HEK293 (cell line): ENCODE data around the gene HEMK1.

Source experiments
- CTCF ChIA-PET: fragments of 350-600 bp; formaldehyde crosslinking; extraction: SDS; loops from one replicate; lab custom pipeline; 2021; ENCODE audit warnings: antibody characterized with exemption; lab: Yijun Ruan, JAX
- POLR2A ChIA-PET: fragments of 300-600 bp; formaldehyde crosslinking; extraction: SDS; loops from one replicate; lab custom pipeline; 2020; ENCODE audit warnings: antibody characterized with exemption, inconsistent platforms; lab: Yijun Ruan, JAX
- H3K27ac ChIP-seq: fragments of 200-500 bp; sonication (Bioruptor generic); 2 replicates; pipeline ENCODE4 v1.5.1; 2014; ENCODE audit warnings: low read depth, low read length, control low read depth, inconsistent platforms; ENCODE audit errors: extremely low read depth
- H3K36me3 ChIP-seq, 2 experiments: fragments of 200-500 bp in 1 of 2; sonication (Bioruptor generic) in 1 of 2; 1 replicate in 1 of 2; 2 replicates in 1 of 2; pipeline ENCODE4 v1.5.1; 2014 to 2017; ENCODE audit warnings: inconsistent platforms in 2 of 2, low read length in 2 of 2; ENCODE audit not compliant: control insufficient read depth in 2 of 2, insufficient read depth in 1 of 2
- H3K4me1 ChIP-seq: fragments of 200-500 bp; sonication (Bioruptor generic); 2 replicates; pipeline ENCODE4 v1.5.1; 2014; ENCODE audit warnings: mild to moderate bottlenecking, low read length, inconsistent platforms; ENCODE audit not compliant: control insufficient read depth, insufficient read depth
- H3K4me3 ChIP-seq: 2 replicates; pipeline ENCODE4 v1.5.1; 2011; ENCODE audit warnings: low read depth, mild to moderate bottlenecking, control low read depth, low read length, moderate library complexity
- H3K9me3 ChIP-seq: fragments of 200-500 bp; sonication (Bioruptor generic); 2 replicates; pipeline ENCODE4 v1.5.1; 2014; ENCODE audit warnings: low read depth, low read length, inconsistent platforms; ENCODE audit not compliant: control insufficient read depth, insufficient read depth
- EGR2 ChIP-seq: fragments of 450-650 bp; formaldehyde crosslinking; IDR thresholded peaks from 2 replicates; pipeline ENCODE4 v1.5.1; 2016; ENCODE audit warnings: low read depth, missing biosample characterization, missing genetic modification characterization
- FEZF1 ChIP-seq: fragments of 450-650 bp; formaldehyde crosslinking; IDR thresholded peaks from 2 replicates; pipeline ENCODE4 v1.5.1; 2016; ENCODE audit warnings: missing biosample characterization, missing genetic modification characterization
- GLI2 ChIP-seq: fragments of 450-650 bp; formaldehyde crosslinking; IDR thresholded peaks from 2 replicates; pipeline ENCODE4; 2017; ENCODE audit warnings: missing biosample characterization, missing genetic modification characterization, low read depth, borderline replicate concordance
- GLI4 ChIP-seq: fragments of 450-650 bp; formaldehyde crosslinking; IDR thresholded peaks from 2 replicates; pipeline ENCODE4 v1.5.1; 2016; ENCODE audit warnings: missing biosample characterization, missing genetic modification characterization
- GLIS2 ChIP-seq: fragments of 450-650 bp; formaldehyde crosslinking; IDR thresholded peaks from 2 replicates; pipeline ENCODE4 v1.5.1; 2016; ENCODE audit warnings: missing biosample characterization, missing genetic modification characterization
- ZBTB17 ChIP-seq: fragments of 450-650 bp; formaldehyde crosslinking; IDR thresholded peaks from 2 replicates; pipeline ENCODE4 v1.5.1; 2016; ENCODE audit warnings: missing biosample characterization, missing genetic modification characterization
- ZBTB21 ChIP-seq: fragments of 450-650 bp; formaldehyde crosslinking; IDR thresholded peaks from 2 replicates; pipeline ENCODE4 v1.5.1; 2017; ENCODE audit warnings: missing biosample characterization, missing genetic modification characterization
- ZFHX2 ChIP-seq: fragments of 450-650 bp; formaldehyde crosslinking; conservative IDR thresholded peaks from 2 replicates; pipeline ENCODE4 v1.5.1; 2016; ENCODE audit warnings: missing biosample characterization, missing genetic modification characterization
- ZFP37 ChIP-seq: fragments of 450-650 bp; formaldehyde crosslinking; IDR thresholded peaks from 2 replicates; pipeline ENCODE4 v1.5.1; 2016; ENCODE audit warnings: missing biosample characterization, missing genetic modification characterization
- ZNF10 ChIP-seq: fragments of 450-650 bp; formaldehyde crosslinking; IDR thresholded peaks from 2 replicates; pipeline ENCODE4 v1.5.1; 2017; ENCODE audit warnings: missing biosample characterization, missing genetic modification characterization
- ZNF112 ChIP-seq: fragments of 450-650 bp; formaldehyde crosslinking; IDR thresholded peaks from 2 replicates; pipeline ENCODE4 v1.5.0; 2017; ENCODE audit warnings: missing biosample characterization, missing genetic modification characterization
- ZNF16 ChIP-seq: fragments of 450-650 bp; formaldehyde crosslinking; IDR thresholded peaks from 2 replicates; pipeline ENCODE4 v1.5.1; 2016; ENCODE audit warnings: low read depth, missing biosample characterization, missing genetic modification characterization
- ZNF266 ChIP-seq: fragments of 450-650 bp; formaldehyde crosslinking; IDR thresholded peaks from 2 replicates; pipeline ENCODE4 v1.5.1; 2016; ENCODE audit warnings: missing biosample characterization, missing genetic modification characterization, low read depth
- ZNF473 ChIP-seq: fragments of 450-650 bp; formaldehyde crosslinking; IDR thresholded peaks from 2 replicates; pipeline ENCODE4 v1.5.1; 2017; ENCODE audit warnings: missing biosample characterization, missing genetic modification characterization
- ZNF529 ChIP-seq: fragments of 450-650 bp; formaldehyde crosslinking; IDR thresholded peaks from 2 replicates; pipeline ENCODE4 v1.5.1; 2017; ENCODE audit warnings: missing genetic modification characterization, missing biosample characterization; ENCODE audit not compliant: insufficient replicate concordance
- ZNF561 ChIP-seq: fragments of 450-650 bp; IDR thresholded peaks from 2 replicates; pipeline ENCODE4 v1.5.1; 2018; ENCODE audit warnings: missing biosample characterization, missing genetic modification characterization, borderline replicate concordance
- ZNF610 ChIP-seq: fragments of 450-650 bp; formaldehyde crosslinking; IDR thresholded peaks from 2 replicates; pipeline ENCODE4 v1.5.1; 2016; ENCODE audit warnings: missing biosample characterization, missing genetic modification characterization, borderline replicate concordance
- ZNF621 ChIP-seq: fragments of 450-650 bp; formaldehyde crosslinking; IDR thresholded peaks from 2 replicates; pipeline ENCODE4 v1.5.1; 2017; ENCODE audit warnings: missing biosample characterization, missing genetic modification characterization
- ZNF626 ChIP-seq: fragments of 450-650 bp; sonication (Bioruptor Pico); formaldehyde crosslinking; IDR thresholded peaks from 2 replicates; pipeline ENCODE4 v1.5.1; 2018; ENCODE audit warnings: missing biosample characterization, missing genetic modification characterization, inconsistent platforms
- ZNF658 ChIP-seq: fragments of 450-650 bp; formaldehyde crosslinking; IDR thresholded peaks from 2 replicates; pipeline ENCODE4; 2016; ENCODE audit warnings: missing biosample characterization, missing genetic modification characterization
- ZNF747 ChIP-seq: fragments of 450-650 bp; formaldehyde crosslinking; IDR thresholded peaks from 2 replicates; pipeline ENCODE4 v1.5.1; 2016; ENCODE audit warnings: missing biosample characterization, missing genetic modification characterization
- ZNF776 ChIP-seq: fragments of 450-650 bp; formaldehyde crosslinking; IDR thresholded peaks from 2 replicates; pipeline ENCODE4 v1.5.0; 2017; ENCODE audit warnings: missing biosample characterization, missing genetic modification characterization, borderline replicate concordance
- ZNF777 ChIP-seq: fragments of 450-650 bp; formaldehyde crosslinking; IDR thresholded peaks from 2 replicates; pipeline ENCODE4 v1.5.1; 2017; ENCODE audit warnings: missing biosample characterization, missing genetic modification characterization, borderline replicate concordance
- ZNF792 ChIP-seq: fragments of 450-650 bp; formaldehyde crosslinking; IDR thresholded peaks from 2 replicates; pipeline ENCODE4 v1.5.1; 2016; ENCODE audit warnings: missing biosample characterization, missing genetic modification characterization
- ZNF837 ChIP-seq: fragments of 450-650 bp; formaldehyde crosslinking; IDR thresholded peaks from 2 replicates; pipeline ENCODE4 v1.5.1; 2016; ENCODE audit warnings: missing biosample characterization, missing genetic modification characterization
- TF ChIP-seq, protein P1 (sequence below): fragments of 450-650 bp; formaldehyde crosslinking; IDR thresholded peaks from 2 replicates; pipeline ENCODE4 v1.5.1; 2016; ENCODE audit warnings: missing biosample characterization, missing genetic modification characterization
- TF ChIP-seq, protein P2 (sequence below): fragments of 450-650 bp; formaldehyde crosslinking; IDR thresholded peaks from 2 replicates; pipeline ENCODE4 v1.5.1; 2016; ENCODE audit warnings: missing biosample characterization, missing genetic modification characterization
- TF ChIP-seq, protein P3 (sequence below): fragments of 450-650 bp; formaldehyde crosslinking; IDR thresholded peaks from 2 replicates; pipeline ENCODE4 v1.5.1; 2016; ENCODE audit warnings: missing biosample characterization, missing genetic modification characterization, low read depth
- TF ChIP-seq, protein P4 (sequence below): fragments of 450-650 bp; formaldehyde crosslinking; IDR thresholded peaks from 2 replicates; pipeline ENCODE4 v1.5.1; 2016; ENCODE audit warnings: missing biosample characterization, missing genetic modification characterization

The HEMK1 gene

GRCh38 chr3:50536471-50537180 is 32.7 kb upstream of the HEMK1 start:
- ChIA-PET CTCF (interaction anchor here (0.6 kb wide), 1 partner anchor 78 kb away, joined by 3 read pairs; no protein-coding TSS in a partner anchor), POLR2A (no interaction called here)

GRCh38 chr3:50537421-50538129 is 31.7 kb upstream of the HEMK1 start:
- no peaks in the 10 kb centered on the region for H3K9me3 ChIP-seq
- no peaks in the 10 kb centered on the region for H3K4me1 ChIP-seq
- H3K27ac ChIP-seq: no peak overlapping the region
- no peak overlapping the region for H3K4me3 ChIP-seq
- ChIA-PET CTCF (no interaction called here), POLR2A (interaction anchor here (1.1 kb wide), 1 partner anchor 190 kb away, joined by 3 read pairs; no protein-coding TSS in a partner anchor)
- H3K36me3 ChIP-seq: no peaks in the 10 kb centered on the region
- no peak for TF ChIP-seq ZFHX2 (tag by site-specific recombination)
- no peak for TF ChIP-seq ZNF112 (tag by site-specific recombination)
- no peak for TF ChIP-seq ZNF10 (tag by site-specific recombination)
- TF ChIP-seq ZNF621 (tag by site-specific recombination): no peak
- no peak for TF ChIP-seq ZNF837 (tag by site-specific recombination)
- TF ChIP-seq, protein P1, sequence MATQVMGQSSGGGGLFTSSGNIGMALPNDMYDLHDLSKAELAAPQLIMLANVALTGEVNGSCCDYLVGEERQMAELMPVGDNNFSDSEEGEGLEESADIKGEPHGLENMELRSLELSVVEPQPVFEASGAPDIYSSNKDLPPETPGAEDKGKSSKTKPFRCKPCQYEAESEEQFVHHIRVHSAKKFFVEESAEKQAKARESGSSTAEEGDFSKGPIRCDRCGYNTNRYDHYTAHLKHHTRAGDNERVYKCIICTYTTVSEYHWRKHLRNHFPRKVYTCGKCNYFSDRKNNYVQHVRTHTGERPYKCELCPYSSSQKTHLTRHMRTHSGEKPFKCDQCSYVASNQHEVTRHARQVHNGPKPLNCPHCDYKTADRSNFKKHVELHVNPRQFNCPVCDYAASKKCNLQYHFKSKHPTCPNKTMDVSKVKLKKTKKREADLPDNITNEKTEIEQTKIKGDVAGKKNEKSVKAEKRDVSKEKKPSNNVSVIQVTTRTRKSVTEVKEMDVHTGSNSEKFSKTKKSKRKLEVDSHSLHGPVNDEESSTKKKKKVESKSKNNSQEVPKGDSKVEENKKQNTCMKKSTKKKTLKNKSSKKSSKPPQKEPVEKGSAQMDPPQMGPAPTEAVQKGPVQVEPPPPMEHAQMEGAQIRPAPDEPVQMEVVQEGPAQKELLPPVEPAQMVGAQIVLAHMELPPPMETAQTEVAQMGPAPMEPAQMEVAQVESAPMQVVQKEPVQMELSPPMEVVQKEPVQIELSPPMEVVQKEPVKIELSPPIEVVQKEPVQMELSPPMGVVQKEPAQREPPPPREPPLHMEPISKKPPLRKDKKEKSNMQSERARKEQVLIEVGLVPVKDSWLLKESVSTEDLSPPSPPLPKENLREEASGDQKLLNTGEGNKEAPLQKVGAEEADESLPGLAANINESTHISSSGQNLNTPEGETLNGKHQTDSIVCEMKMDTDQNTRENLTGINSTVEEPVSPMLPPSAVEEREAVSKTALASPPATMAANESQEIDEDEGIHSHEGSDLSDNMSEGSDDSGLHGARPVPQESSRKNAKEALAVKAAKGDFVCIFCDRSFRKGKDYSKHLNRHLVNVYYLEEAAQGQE (tag by site-specific recombination): no peak
- TF ChIP-seq ZBTB17 (tag by site-specific recombination): no peak
- TF ChIP-seq ZNF473 (tag by site-specific recombination): no peak
- TF ChIP-seq ZNF610 (tag by site-specific recombination): no peak
- no peak for TF ChIP-seq ZNF747
- TF ChIP-seq ZNF266: no peak

More at GRCh38 chr3:50536471-50537180, 32.7 kb upstream of the HEMK1 start:
- Histone ChIP-seq H3K4me3 (no peak overlapping the region), H3K9me3 (no peaks in the 10 kb centered on the region), H3K36me3 (no peaks in the 10 kb centered on the region), H3K27ac (no peak overlapping the region), H3K4me1 (no peaks in the 10 kb centered on the region)
- TF ChIP-seq ZNF529 (tag by site-specific recombination) (no peak), ZFHX2 (tag by site-specific recombination) (peak; percentile 98), ZNF626 (tag by site-specific recombination) (no peak), ZNF266 (no peak), ZNF658 (tag by site-specific recombination) (no peak), ZBTB21 (tag by site-specific recombination) (no peak), EGR2 (tag by site-specific recombination) (peak; percentile 96), FEZF1 (no peak), GLI4 (tag by site-specific recombination) (peak; percentile 45; the same call in 1 of the 2 replicates), ZNF561 (tag by site-specific recombination) (no peak), GLIS2 (tag by site-specific recombination) (no peak), ZNF16 (tag by site-specific recombination) (no peak), ZFP37 (tag by site-specific recombination) (no peak), ZNF777 (no peak), ZNF112 (tag by site-specific recombination) (no peak), GLI2 (tag by site-specific recombination) (no peak), ZNF776 (tag by site-specific recombination) (no peak), ZNF792 (tag by site-specific recombination) (no peak)
- TF ChIP-seq, protein P2, sequence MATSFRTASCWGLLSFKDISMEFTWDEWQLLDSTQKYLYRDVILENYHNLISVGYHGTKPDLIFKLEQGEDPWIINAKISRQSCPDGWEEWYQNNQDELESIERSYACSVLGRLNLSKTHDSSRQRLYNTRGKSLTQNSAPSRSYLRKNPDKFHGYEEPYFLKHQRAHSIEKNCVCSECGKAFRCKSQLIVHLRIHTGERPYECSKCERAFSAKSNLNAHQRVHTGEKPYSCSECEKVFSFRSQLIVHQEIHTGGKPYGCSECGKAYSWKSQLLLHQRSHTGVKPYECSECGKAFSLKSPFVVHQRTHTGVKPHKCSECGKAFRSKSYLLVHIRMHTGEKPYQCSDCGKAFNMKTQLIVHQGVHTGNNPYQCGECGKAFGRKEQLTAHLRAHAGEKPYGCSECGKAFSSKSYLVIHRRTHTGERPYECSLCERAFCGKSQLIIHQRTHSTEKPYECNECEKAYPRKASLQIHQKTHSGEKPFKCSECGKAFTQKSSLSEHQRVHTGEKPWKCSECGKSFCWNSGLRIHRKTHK: no peak
- TF ChIP-seq, protein P3, sequence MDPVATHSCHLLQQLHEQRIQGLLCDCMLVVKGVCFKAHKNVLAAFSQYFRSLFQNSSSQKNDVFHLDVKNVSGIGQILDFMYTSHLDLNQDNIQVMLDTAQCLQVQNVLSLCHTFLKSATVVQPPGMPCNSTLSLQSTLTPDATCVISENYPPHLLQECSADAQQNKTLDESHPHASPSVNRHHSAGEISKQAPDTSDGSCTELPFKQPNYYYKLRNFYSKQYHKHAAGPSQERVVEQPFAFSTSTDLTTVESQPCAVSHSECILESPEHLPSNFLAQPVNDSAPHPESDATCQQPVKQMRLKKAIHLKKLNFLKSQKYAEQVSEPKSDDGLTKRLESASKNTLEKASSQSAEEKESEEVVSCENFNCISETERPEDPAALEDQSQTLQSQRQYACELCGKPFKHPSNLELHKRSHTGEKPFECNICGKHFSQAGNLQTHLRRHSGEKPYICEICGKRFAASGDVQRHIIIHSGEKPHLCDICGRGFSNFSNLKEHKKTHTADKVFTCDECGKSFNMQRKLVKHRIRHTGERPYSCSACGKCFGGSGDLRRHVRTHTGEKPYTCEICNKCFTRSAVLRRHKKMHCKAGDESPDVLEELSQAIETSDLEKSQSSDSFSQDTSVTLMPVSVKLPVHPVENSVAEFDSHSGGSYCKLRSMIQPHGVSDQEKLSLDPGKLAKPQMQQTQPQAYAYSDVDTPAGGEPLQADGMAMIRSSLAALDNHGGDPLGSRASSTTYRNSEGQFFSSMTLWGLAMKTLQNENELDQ (tag by site-specific recombination): no peak
- TF ChIP-seq, protein P4, sequence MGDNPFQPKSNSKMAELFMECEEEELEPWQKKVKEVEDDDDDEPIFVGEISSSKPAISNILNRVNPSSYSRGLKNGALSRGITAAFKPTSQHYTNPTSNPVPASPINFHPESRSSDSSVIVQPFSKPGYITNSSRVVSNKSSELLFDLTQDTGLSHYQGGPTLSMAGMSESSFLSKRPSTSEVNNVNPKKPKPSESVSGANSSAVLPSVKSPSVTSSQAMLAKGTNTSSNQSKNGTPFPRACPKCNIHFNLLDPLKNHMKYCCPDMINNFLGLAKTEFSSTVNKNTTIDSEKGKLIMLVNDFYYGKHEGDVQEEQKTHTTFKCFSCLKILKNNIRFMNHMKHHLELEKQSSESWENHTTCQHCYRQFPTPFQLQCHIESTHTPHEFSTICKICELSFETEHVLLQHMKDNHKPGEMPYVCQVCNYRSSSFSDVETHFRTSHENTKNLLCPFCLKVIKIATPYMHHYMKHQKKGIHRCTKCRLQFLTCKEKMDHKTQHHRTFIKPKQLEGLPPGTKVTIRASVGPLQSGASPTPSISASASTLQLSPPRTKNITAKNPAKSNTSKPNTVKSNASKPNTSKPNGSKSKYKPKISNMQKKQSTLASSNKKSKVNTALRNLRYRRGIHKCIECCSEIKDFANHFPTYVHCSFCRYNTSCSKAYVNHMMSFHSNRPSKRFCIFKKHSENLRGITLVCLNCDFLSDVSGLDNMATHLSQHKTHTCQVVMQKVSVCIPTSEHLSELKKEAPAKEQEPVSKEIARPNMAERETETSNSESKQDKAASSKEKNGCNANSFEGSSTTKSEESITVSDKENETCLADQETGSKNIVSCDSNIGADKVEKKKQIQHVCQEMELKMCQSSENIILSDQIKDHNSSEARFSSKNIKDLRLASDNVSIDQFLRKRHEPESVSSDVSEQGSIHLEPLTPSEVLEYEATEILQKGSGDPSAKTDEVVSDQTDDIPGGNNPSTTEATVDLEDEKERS: no peak
